Stomach (tissue), 9 donors: ENCODE measurements around the gene ESR1. TPM values are rescaled to one million over a fixed set of nuclear protein-coding genes. Genes with fewer than 3 reads are reported as not detected.
A peak's percentile ranks its signal among the peaks of the same experiment; 100 is the strongest.

Source experiments
- DNase-seq, 2 donors: peaks; one replicate each; pipeline versions ENCODE4 v3.0.0 to v3.0.0-alpha.2; 2013 to 2019
- H3K27ac ChIP-seq, 5 donors: fragments of 200-600 bp in 4 of 5; sonication (generic) in 4 of 5; one replicate each; pipeline ENCODE4 v1.5.1; 2013 to 2019; ENCODE audit warnings: mild to moderate bottlenecking in 1 of 5, moderate library complexity in 1 of 5
- H3K27me3 ChIP-seq, 3 donors: fragments of 200-600 bp; sonication (generic); one replicate each; pipeline ENCODE4 v1.5.1; 2017 to 2019; ENCODE audit warnings: mixed run types in 1 of 3
- H3K36me3 ChIP-seq, 4 donors: fragments of 200-600 bp; sonication (generic); 1 replicate in 3 of 4; 2 replicates in 1 of 4; pipeline ENCODE4 v1.5.1; 2016 to 2019
- H3K4me1 ChIP-seq, 4 donors: fragments of 200-600 bp; sonication (generic); one replicate each; pipeline ENCODE4 v1.5.1; 2016 to 2019
- H3K4me3 ChIP-seq, 4 donors: fragments of 200-600 bp; sonication (generic) in 3 of 4; one replicate each; pipeline ENCODE4 v1.5.1; 2016 to 2019; ENCODE audit warnings: mild to moderate bottlenecking in 1 of 4
- H3K9me3 ChIP-seq, 4 donors: fragments of 200-600 bp; sonication (generic); one replicate each; pipeline ENCODE4 v1.5.1; 2016 to 2019
- CTCF ChIP-seq, 7 experiments: fragments of 450-650 bp in 4 of 7; fragments of 200-600 bp in 3 of 7; sonication (generic) in 3 of 7; IDR thresholded peaks; one replicate each; pipeline ENCODE4 v1.5.1; 2016 to 2019; ENCODE audit warnings: antibody characterized with exemption in 7 of 7, control low read depth in 2 of 7, mild to moderate bottlenecking in 1 of 7
- EP300 ChIP-seq: sonication (generic); formaldehyde crosslinking; IDR thresholded peaks from one replicate; pipeline ENCODE4 v1.6.1; 2017; ENCODE audit warnings: antibody characterized with exemption
- POLR2A ChIP-seq, 4 donors: fragments of 450-650 bp; IDR thresholded peaks; one replicate each; pipeline ENCODE4 v1.6.1; 2016; ENCODE audit warnings: antibody characterized with exemption in 4 of 4, control low read depth in 2 of 4, mild to moderate bottlenecking in 1 of 4, moderate library complexity in 1 of 4
- POLR2AphosphoS5 ChIP-seq, 3 donors: sonication (generic); formaldehyde crosslinking; IDR thresholded peaks; one replicate each; pipeline ENCODE4 v1.6.1; 2016; ENCODE audit warnings: antibody characterized with exemption in 3 of 3
- WGBS, 5 donors: extraction: QIAGEN DNeasy Blood & Tissue Kit in 3 of 5; methylation state at CpG; one replicate each; pipeline versions ENCODE4 v1.1.5 to v1.1.7; 2013 to 2018; 5-methylcytosine and 5-hydroxymethylcytosine counted together
- intact Hi-C: fragments of 100-400 bp; cut with DNase I; formaldehyde crosslinking; loops from one replicate; pipeline ENCODE4 v1.15.1; 2023; ENCODE audit warnings: low total_unique reads
- polyA plus RNA-seq, 3 donors: library from polyadenylated mRNA; stranded (reverse); fragments of 200-250 nt; gene quantifications; one replicate each; pipeline ENCODE4 v1.2.3, GENCODE V29; 2013
- total RNA-seq, 5 donors: library from RNA; depleted of rRNA; stranded (reverse); fragments of >200 nt; gene quantifications; one replicate each; pipeline versions ENCODE4 v1.1.0 to v1.2.3, GENCODE V29; 2014 to 2016
- donor health status: healthy with polysubstance abuse.
- donor health status: Bipolar disorder and iron deficiency.
- donor health status: healthy.

Gene ESR1
- total and polyA plus RNA-seq, 8 donors = 0.05 to 2.0 (median 1.8) TPM; not detected in 3

GRCh38 chr6:151763303-151763702 is 44.2 kb upstream of the ESR1 start:
- intact Hi-C loops = loop anchor here (10.0 kb wide), 1 partner anchor 361 kb away; no protein-coding TSS in a partner anchor

GRCh38 chr6:151763938-151764680 is 43.4 kb upstream of the ESR1 start:
- Histone ChIP-seq H3K36me3 (no peaks in the 10 kb centered on the region), H3K4me3 (peak overlapping the region; percentile 8 to 35 (median 24)), H3K9me3 (no peaks in the 10 kb centered on the region), H3K27me3 (no peaks in the 10 kb centered on the region), H3K27ac (peak overlapping the region in 4 of 5 donors; percentile 10 to 46 (median 23)), H3K4me1 (peaks cover 0 to 24% (median 10%) of the 10 kb centered on the region in 4 donors)
- 13 to 20% (median 14%) methylated on average over 19 to 20 of the region's 20 CpGs for WGBS, 5 donors
- intact Hi-C loops = loop anchor here (10.0 kb wide), 1 partner anchor 361 kb away; no protein-coding TSS in a partner anchor
- peak; percentile 89 to 94 for DNase-seq
- TF ChIP-seq POLR2A (IDR thresholded peaks at IDR 0.05) = no peak
- peak in 1 of 3 donors; percentile 33 for TF ChIP-seq POLR2AphosphoS5 (IDR thresholded peaks at IDR 0.05)
- TF ChIP-seq CTCF (IDR thresholded peaks at IDR 0.05) = peak in 5 of 7 experiments; percentile 21 to 37 (median 28)
- TF ChIP-seq EP300 = no peak

More at GRCh38 chr6:151763303-151763702, 44.2 kb upstream of the ESR1 start:
- WGBS, 5 donors = 56 to 69% (median 66%) methylated on average over 9 of the region's 9 CpGs
- DNase-seq = peak in 1 of 2 donors; percentile 7
- Histone ChIP-seq H3K27ac (peak overlapping the region in 3 of 5 donors; percentile 10 to 46 (median 35)), H3K27me3 (no peaks in the 10 kb centered on the region), H3K36me3 (no peaks in the 10 kb centered on the region), H3K4me1 (peaks cover 0 to 24% (median 10%) of the 10 kb centered on the region in 4 donors), H3K4me3 (peak overlapping the region in 2 of 4 donors; percentile 28 to 35), H3K9me3 (no peaks in the 10 kb centered on the region)
- no peak for TF ChIP-seq POLR2AphosphoS5 (IDR thresholded peaks at IDR 0.05)
- peak in 2 of 7 experiments; percentile 12 to 24 for TF ChIP-seq CTCF (IDR thresholded peaks at IDR 0.05)
- TF ChIP-seq POLR2A (IDR thresholded peaks at IDR 0.05) = no peak
- no peak for TF ChIP-seq EP300

GRCh38 chr6:151765444-151765886 is 42.0 kb upstream of the ESR1 start:
- intact Hi-C loops = loop anchor here (10.0 kb wide), 1 partner anchor 359 kb away; no protein-coding TSS in a partner anchor
- DNase-seq = peak in 1 of 2 donors; percentile 75
- TF ChIP-seq POLR2AphosphoS5 (IDR thresholded peaks at IDR 0.05) (no peak), CTCF (IDR thresholded peaks at IDR 0.05) (peak in 4 of 7 experiments; percentile 55 to 80 (median 70))
- peaks cover 0 to 24% (median 10%) of the 10 kb centered on the region in 4 donors for H3K4me1 ChIP-seq
- WGBS, 5 donors = 0 to 2% (median 1%) methylated on average over 2 of the region's 2 CpGs
- no peaks in the 10 kb centered on the region for H3K9me3 ChIP-seq
- no peak overlapping the region for H3K4me3 ChIP-seq
- no peaks in the 10 kb centered on the region for H3K36me3 ChIP-seq
- H3K27me3 ChIP-seq = no peaks in the 10 kb centered on the region
- H3K27ac ChIP-seq = no peak overlapping the region

GRCh38 chr6:151772446-151772845 is 35.0 kb upstream of the ESR1 start:
- intact Hi-C loops = no loop called here
- Histone ChIP-seq H3K4me3 (no peak overlapping the region), H3K36me3 (no peaks in the 10 kb centered on the region), H3K27me3 (no peaks in the 10 kb centered on the region), H3K9me3 (no peaks in the 10 kb centered on the region), H3K4me1 (no peaks in the 10 kb centered on the region), H3K27ac (no peak overlapping the region)
- 79 to 100% (median 82%) methylated on average over 1 of the region's 1 CpG for WGBS, 5 donors
- DNase-seq = no peak
- TF ChIP-seq POLR2A (IDR thresholded peaks at IDR 0.05) = no peak
- no peak for TF ChIP-seq CTCF (IDR thresholded peaks at IDR 0.05)
- no peak for TF ChIP-seq EP300
- no peak for TF ChIP-seq POLR2AphosphoS5 (IDR thresholded peaks at IDR 0.05)
